Neural progenitor cell (in vitro differentiated cells): ENCODE measurements around the gene TMEM178B. TPM values are rescaled to one million over a fixed set of nuclear protein-coding genes. Genes with fewer than 3 reads are reported as not detected.
A peak's percentile ranks its signal among the peaks of the same experiment; 100 is the strongest.

Experiments used
- DNase-seq: peaks from one replicate; pipeline ENCODE4 v3.0.0-alpha.2; 2016; ENCODE audit warnings: low spot score
- H2AFZ ChIP-seq: fragments of 200-600 bp; sonication (generic); replicated peaks from 2 replicates; pipeline ENCODE4 v1.6.1; 2016; ENCODE audit warnings: antibody characterized with exemption
- H3F3A ChIP-seq: fragments of 200-600 bp; sonication (generic); 2 replicates; pipeline ENCODE4 v1.6.1; 2016; ENCODE audit warnings: antibody characterized with exemption, low read depth
- H3K27ac ChIP-seq: fragments of 200-600 bp; sonication (generic); 2 replicates; pipeline ENCODE4 v1.5.1; 2016; ENCODE audit warnings: mild to moderate bottlenecking
- H3K27me3 ChIP-seq: fragments of 200-600 bp; sonication (generic); 2 replicates; pipeline ENCODE4 v1.6.1; 2016; ENCODE audit warnings: mild to moderate bottlenecking, moderate library complexity
- H3K36me3 ChIP-seq: fragments of 200-600 bp; sonication (generic); 2 replicates; pipeline ENCODE4 v1.5.1; 2016
- H3K4me1 ChIP-seq: fragments of 200-600 bp; sonication (generic); 2 replicates; pipeline ENCODE4 v1.6.1; 2016; ENCODE audit warnings: mixed run types
- H3K4me2 ChIP-seq: fragments of 200-600 bp; sonication (generic); 2 replicates; pipeline ENCODE4 v1.6.1; 2016
- H3K4me3 ChIP-seq: fragments of 200-600 bp; sonication (generic); 2 replicates; pipeline ENCODE4 v1.5.1; 2016
- H3K79me2 ChIP-seq: fragments of 200-600 bp; sonication (generic); 2 replicates; pipeline ENCODE4 v1.6.1; 2016; ENCODE audit warnings: low read depth
- H3K9ac ChIP-seq: fragments of 200-600 bp; sonication (generic); 2 replicates; pipeline ENCODE4 v1.6.1; 2016
- H3K9me3 ChIP-seq: fragments of 200-600 bp; sonication (generic); 2 replicates; pipeline ENCODE4 v1.5.1; 2016; ENCODE audit warnings: low read depth
- H4K20me1 ChIP-seq: fragments of 200-600 bp; sonication (generic); 2 replicates; pipeline ENCODE4 v1.6.1; 2016; ENCODE audit warnings: low read depth
- H3K27ac Mint-ChIP-seq: 3 replicates; pipeline ENCODE4 v1.8.0; 2021; ENCODE audit warnings: mixed read lengths
- H3K27me3 Mint-ChIP-seq: 2 replicates; pipeline ENCODE4 v1.8.0; 2022; ENCODE audit warnings: low read depth, mild to moderate bottlenecking, inconsistent platforms, moderate library complexity, mixed read lengths; ENCODE audit not compliant: insufficient read depth
- H3K36me3 Mint-ChIP-seq: 3 replicates; pipeline ENCODE4 v1.8.0; 2021; ENCODE audit warnings: mixed read lengths
- H3K4me1 Mint-ChIP-seq: 3 replicates; pipeline ENCODE4 v1.8.0; 2021; ENCODE audit warnings: mixed read lengths
- H3K4me3 Mint-ChIP-seq: 3 replicates; pipeline ENCODE4 v1.8.0; 2021; ENCODE audit warnings: mild to moderate bottlenecking, moderate library complexity, mixed read lengths
- H3K9me3 Mint-ChIP-seq: 3 replicates; pipeline ENCODE4 v1.8.0; 2020; ENCODE audit warnings: mixed read lengths
- EZH2 ChIP-seq: fragments of 200-600 bp; sonication (generic); IDR thresholded peaks from 2 replicates; pipeline ENCODE4 v1.6.1; 2017; ENCODE audit warnings: antibody characterized with exemption, mild to moderate bottlenecking, moderate library complexity
- EZH2phosphoT487 ChIP-seq: fragments of 200-600 bp; sonication (generic); IDR thresholded peaks from 2 replicates; pipeline ENCODE4 v1.6.1; 2017; ENCODE audit warnings: antibody characterized with exemption
- total RNA-seq: library from RNA; depleted of rRNA; stranded (reverse); fragments of >200 nt; gene quantifications from 2 replicates; pipeline ENCODE4 v1.2.3, GENCODE V29; 2015; ENCODE audit warnings: low replicate concordance
- TF ChIP-seq, protein P1 (sequence below): fragments of 200-600 bp; sonication (generic); IDR thresholded peaks from 2 replicates; pipeline ENCODE4 v1.5.1; 2017; ENCODE audit warnings: antibody characterized with exemption, mild to moderate bottlenecking

TMEM178B gene
- total RNA-seq, 1 donor from 2014 or later, result 2.9 TPM

DNA sequence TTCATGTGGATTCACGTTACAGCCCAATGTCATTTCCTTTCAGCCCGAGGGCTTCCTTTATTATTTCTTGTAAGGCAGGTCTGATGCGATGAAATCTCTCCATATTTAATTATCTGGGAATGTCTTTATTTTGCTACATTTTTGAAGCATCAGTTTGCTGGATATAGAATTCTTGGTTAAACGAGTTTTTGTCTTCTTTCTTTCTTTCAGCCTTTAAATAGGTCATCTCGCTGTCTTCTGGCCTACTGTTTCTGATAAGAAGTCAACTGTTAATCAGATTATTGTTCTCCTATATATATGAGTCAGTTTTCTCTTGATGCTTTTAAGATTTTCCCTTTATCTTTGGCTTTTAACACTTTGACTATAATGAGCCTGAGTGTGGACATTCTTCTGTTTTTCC, 184.7 kb downstream of the TMEM178B start:
- Histone ChIP-seq H4K20me1 (no peaks in the 10 kb centered on the region), H3F3A (no peaks in the 10 kb centered on the region), H3K4me3 (no peak overlapping the region), H3K36me3 (no peaks in the 10 kb centered on the region), H3K4me1 (no peaks in the 10 kb centered on the region), H3K4me2 (no peak overlapping the region), H3K27ac (no peak overlapping the region), H3K79me2 (no peaks in the 10 kb centered on the region), H3K27me3 (no peaks in the 10 kb centered on the region), H3K9me3 (peaks cover 3% of the 10 kb centered on the region), H3K9ac (no peak overlapping the region), H2AFZ (no peak overlapping the region)
- no peak for DNase-seq
- no peak for TF ChIP-seq EZH2
- no peak for TF ChIP-seq EZH2phosphoT487
- TF ChIP-seq, protein P1, sequence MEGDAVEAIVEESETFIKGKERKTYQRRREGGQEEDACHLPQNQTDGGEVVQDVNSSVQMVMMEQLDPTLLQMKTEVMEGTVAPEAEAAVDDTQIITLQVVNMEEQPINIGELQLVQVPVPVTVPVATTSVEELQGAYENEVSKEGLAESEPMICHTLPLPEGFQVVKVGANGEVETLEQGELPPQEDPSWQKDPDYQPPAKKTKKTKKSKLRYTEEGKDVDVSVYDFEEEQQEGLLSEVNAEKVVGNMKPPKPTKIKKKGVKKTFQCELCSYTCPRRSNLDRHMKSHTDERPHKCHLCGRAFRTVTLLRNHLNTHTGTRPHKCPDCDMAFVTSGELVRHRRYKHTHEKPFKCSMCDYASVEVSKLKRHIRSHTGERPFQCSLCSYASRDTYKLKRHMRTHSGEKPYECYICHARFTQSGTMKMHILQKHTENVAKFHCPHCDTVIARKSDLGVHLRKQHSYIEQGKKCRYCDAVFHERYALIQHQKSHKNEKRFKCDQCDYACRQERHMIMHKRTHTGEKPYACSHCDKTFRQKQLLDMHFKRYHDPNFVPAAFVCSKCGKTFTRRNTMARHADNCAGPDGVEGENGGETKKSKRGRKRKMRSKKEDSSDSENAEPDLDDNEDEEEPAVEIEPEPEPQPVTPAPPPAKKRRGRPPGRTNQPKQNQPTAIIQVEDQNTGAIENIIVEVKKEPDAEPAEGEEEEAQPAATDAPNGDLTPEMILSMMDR, result no peak
- peaks cover 12% of the 10 kb centered on the region for H3K4me1 Mint-ChIP-seq
- H3K4me3 Mint-ChIP-seq, result no peak overlapping the region
- H3K27me3 Mint-ChIP-seq, result peaks cover 3% of the 10 kb centered on the region
- peaks cover 6% of the 10 kb centered on the region for H3K36me3 Mint-ChIP-seq
- H3K27ac Mint-ChIP-seq, result no peak overlapping the region
- H3K9me3 Mint-ChIP-seq, result peaks cover 8% of the 10 kb centered on the region

DNA sequence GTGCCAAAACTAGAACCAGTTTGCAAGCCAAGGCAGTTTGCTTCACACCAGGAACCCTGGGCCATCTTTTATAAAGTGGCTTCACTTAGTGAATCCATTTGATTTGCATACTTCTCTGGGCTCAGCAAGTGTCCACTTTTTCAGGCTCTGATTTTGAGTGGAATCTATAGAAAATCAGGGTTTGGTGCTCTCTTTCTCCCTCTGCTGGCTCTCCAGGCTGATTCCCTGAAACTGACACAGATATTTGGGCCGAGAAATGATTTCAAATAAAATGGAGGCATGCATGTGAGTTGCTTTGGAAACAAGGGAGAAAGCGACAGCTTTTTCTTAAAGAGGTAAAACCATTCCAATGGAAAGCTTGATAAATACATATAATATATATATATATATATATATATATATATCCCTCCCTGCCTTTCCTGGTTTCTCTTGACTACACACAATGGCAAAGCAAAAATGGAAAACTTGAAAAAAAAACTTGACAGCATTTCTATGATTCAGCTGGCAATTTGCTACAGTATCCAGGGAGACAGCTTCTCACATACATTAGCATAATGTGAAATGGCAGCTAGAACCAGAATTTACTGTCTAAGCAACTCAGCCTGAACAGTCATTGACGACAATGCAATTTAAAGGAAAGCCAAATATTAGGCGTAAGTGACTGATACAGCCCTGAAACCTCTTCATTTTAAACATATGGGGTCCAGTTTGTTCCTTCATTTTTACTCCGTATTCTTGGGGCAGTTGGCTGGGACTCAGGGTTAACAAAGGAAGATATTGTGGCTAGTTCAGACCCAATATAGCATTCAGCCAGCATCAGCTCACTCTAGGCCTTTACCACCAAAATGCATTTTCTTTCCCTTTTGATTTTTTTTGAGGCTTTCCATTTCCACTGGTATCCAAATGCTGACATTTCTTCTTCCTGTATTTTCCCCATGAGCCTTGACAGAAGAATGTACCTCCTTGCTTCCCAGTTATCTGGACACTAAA, 188.5 kb downstream of the TMEM178B start:
- Histone ChIP-seq H3K36me3 (no peaks in the 10 kb centered on the region), H3K4me2 (no peak overlapping the region), H3K79me2 (no peaks in the 10 kb centered on the region), H3F3A (no peaks in the 10 kb centered on the region), H3K27me3 (no peaks in the 10 kb centered on the region), H3K9me3 (peaks cover 3% of the 10 kb centered on the region), H4K20me1 (no peaks in the 10 kb centered on the region), H3K27ac (no peak overlapping the region), H3K4me1 (no peaks in the 10 kb centered on the region), H3K9ac (no peak overlapping the region), H2AFZ (no peak overlapping the region), H3K4me3 (no peak overlapping the region)
- H3K27me3 Mint-ChIP-seq, result no peaks in the 10 kb centered on the region
- H3K36me3 Mint-ChIP-seq, result no peaks in the 10 kb centered on the region
- TF ChIP-seq, protein P1, result peak; percentile 56
- TF ChIP-seq EZH2, result no peak
- H3K9me3 Mint-ChIP-seq, result peaks cover 8% of the 10 kb centered on the region
- peak; percentile 18 for DNase-seq
- H3K4me1 Mint-ChIP-seq, result peaks cover 12% of the 10 kb centered on the region
- H3K4me3 Mint-ChIP-seq, result no peak overlapping the region
- no peak overlapping the region for H3K27ac Mint-ChIP-seq

DNA sequence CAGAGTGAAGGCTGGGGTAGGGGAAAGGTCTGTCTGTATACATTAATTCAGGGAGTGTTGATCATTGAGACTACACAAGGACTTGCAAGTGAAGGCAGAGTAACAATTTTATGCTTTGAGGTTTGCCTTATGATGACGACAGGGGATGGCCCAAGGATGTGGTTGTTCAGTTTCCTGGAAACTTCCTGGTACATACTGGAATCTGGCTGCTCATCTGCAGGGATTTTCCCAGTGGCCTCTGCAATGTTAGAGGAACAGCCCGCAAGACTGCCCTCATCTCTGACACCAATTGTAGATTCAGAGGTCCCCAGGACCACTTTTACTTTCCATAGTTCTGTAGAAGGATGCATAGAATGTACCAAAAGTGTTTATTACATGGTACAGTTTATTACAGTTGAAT, 189.6 kb downstream of the TMEM178B start:
- peaks cover 6% of the 10 kb centered on the region for H3K9me3 Mint-ChIP-seq
- H3K4me3 ChIP-seq, result no peak overlapping the region
- no peaks in the 10 kb centered on the region for H3K27me3 ChIP-seq
- H3K79me2 ChIP-seq, result no peaks in the 10 kb centered on the region
- H3K4me3 Mint-ChIP-seq, result no peak overlapping the region
- TF ChIP-seq EZH2phosphoT487 (no peak), EZH2 (no peak)
- TF ChIP-seq, protein P1, result no peak
- no peaks in the 10 kb centered on the region for H3F3A ChIP-seq
- no peaks in the 10 kb centered on the region for H3K36me3 ChIP-seq
- H3K27ac Mint-ChIP-seq, result no peak overlapping the region
- no peak for DNase-seq
- no peak overlapping the region for H2AFZ ChIP-seq
- no peak overlapping the region for H3K27ac ChIP-seq
- H4K20me1 ChIP-seq, result no peaks in the 10 kb centered on the region
- no peak overlapping the region for H3K9ac ChIP-seq
- no peaks in the 10 kb centered on the region for H3K4me1 ChIP-seq
- H3K4me2 ChIP-seq, result no peak overlapping the region
- H3K36me3 Mint-ChIP-seq, result no peaks in the 10 kb centered on the region
- no peaks in the 10 kb centered on the region for H3K27me3 Mint-ChIP-seq
- peaks cover 3% of the 10 kb centered on the region for H3K9me3 ChIP-seq
- peaks cover 12% of the 10 kb centered on the region for H3K4me1 Mint-ChIP-seq
